SK-N-SH (cell line): ENCODE measurements around the gene SENP1.

Source experiments
- EP300 ChIP-seq, 2 experiments: IDR thresholded peaks; 2 replicates each; pipeline versions ENCODE4 v1.4.0 to v1.6.1; 2012; ENCODE audit warnings: borderline replicate concordance in 1 of 2, low read depth in 1 of 2, low read length in 1 of 2
- FOXJ3 ChIP-seq: sonication (generic); formaldehyde crosslinking; IDR thresholded peaks from 2 replicates; pipeline ENCODE4 v1.5.1; 2020; ENCODE audit warnings: mild to moderate bottlenecking, missing genetic modification reagents
- GABPA ChIP-seq: IDR thresholded peaks from 2 replicates; pipeline ENCODE4 v1.4.0; 2012; ENCODE audit warnings: low read depth, mild to moderate bottlenecking
- POLR2AphosphoS5 ChIP-seq: IDR thresholded peaks from 2 replicates; pipeline ENCODE4 v1.6.1; 2012; ENCODE audit warnings: low read depth, low read length
- RCOR1 ChIP-seq: fragments of 150-350 bp; IDR thresholded peaks from 2 replicates; pipeline ENCODE4 v1.6.1; 2017; ENCODE audit warnings: antibody characterized with exemption, low read length
- RFX5 ChIP-seq: IDR thresholded peaks from 2 replicates; pipeline ENCODE4 v1.6.1; 2012; ENCODE audit warnings: mild to moderate bottlenecking, improper control_type of control experiment, low read length
- TAF1 ChIP-seq: IDR thresholded peaks from 2 replicates; pipeline ENCODE4 v1.6.1; 2012; ENCODE audit warnings: low read depth, mild to moderate bottlenecking, low read length, moderate library complexity, borderline replicate concordance
- USF1 ChIP-seq: IDR thresholded peaks from 2 replicates; pipeline ENCODE4 v1.4.0; 2012; ENCODE audit warnings: low read depth, borderline replicate concordance
- USF2 ChIP-seq: fragments of 150-350 bp; IDR thresholded peaks from 2 replicates; pipeline ENCODE4 v1.6.1; 2017; ENCODE audit warnings: antibody characterized with exemption, low read length, low read depth, borderline replicate concordance
- TF ChIP-seq, protein P1 (sequence below): fragments of 200-600 bp; sonication (generic); IDR thresholded peaks from 2 replicates; pipeline ENCODE4 v1.6.1; 2017; ENCODE audit warnings: antibody characterized with exemption, mild to moderate bottlenecking, moderate library complexity

DNA sequence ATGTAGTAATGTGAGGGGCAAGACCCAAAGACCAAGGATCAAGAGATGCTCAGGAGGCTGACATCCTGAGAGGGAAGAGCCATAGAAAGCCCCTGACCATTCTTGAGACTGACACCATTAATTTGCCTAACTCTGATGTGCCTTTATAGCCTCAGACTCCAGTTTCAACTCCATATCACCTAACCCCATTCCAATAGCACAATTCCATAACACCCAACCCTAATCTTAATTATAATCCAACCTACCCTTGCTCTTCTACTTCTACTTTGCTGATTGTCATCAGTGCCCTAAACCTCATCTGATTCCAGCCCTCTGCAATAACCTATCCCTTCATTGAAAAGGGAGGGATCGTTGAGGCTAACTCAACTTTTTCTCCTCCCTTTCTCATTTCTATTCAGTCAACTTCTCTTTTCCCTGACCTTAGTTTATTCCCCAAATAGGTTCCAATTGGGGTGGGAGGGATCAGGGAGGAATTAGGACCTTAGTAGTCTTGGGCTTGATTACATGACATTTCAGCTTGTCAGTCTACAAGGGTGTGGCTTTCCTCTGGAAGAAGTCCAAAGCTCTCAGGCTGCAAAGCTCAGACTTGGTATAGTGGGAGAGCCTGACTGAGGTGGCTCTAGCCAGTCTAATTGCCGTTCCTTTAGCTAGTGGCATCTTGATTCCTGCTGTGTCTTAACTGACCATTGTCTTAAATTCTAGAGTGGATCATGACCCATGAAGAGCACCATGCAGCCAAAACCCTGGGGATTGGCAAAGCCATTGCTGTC, 16.4 kb upstream of the SENP1 start:
- TF ChIP-seq RFX5: no peak
- TF ChIP-seq, protein P1, sequence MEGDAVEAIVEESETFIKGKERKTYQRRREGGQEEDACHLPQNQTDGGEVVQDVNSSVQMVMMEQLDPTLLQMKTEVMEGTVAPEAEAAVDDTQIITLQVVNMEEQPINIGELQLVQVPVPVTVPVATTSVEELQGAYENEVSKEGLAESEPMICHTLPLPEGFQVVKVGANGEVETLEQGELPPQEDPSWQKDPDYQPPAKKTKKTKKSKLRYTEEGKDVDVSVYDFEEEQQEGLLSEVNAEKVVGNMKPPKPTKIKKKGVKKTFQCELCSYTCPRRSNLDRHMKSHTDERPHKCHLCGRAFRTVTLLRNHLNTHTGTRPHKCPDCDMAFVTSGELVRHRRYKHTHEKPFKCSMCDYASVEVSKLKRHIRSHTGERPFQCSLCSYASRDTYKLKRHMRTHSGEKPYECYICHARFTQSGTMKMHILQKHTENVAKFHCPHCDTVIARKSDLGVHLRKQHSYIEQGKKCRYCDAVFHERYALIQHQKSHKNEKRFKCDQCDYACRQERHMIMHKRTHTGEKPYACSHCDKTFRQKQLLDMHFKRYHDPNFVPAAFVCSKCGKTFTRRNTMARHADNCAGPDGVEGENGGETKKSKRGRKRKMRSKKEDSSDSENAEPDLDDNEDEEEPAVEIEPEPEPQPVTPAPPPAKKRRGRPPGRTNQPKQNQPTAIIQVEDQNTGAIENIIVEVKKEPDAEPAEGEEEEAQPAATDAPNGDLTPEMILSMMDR: no peak
- no peak for TF ChIP-seq EP300 (IDR thresholded peaks at IDR 0.05; ENCODE audit: borderline replicate concordance in 1 of 2, low read depth in 1 of 2, low read length in 1 of 2)
- no peak for TF ChIP-seq TAF1
- TF ChIP-seq GABPA: no peak
- no peak for TF ChIP-seq POLR2AphosphoS5
- no peak for TF ChIP-seq RCOR1
- TF ChIP-seq USF2: no peak
- no peak for TF ChIP-seq FOXJ3 (CRISPR knock-in tag)
- no peak for TF ChIP-seq USF1
